DMS153 (cell line): ENCODE results near the gene PTPDC1.

ENCODE experiments used
- DNase-seq: peaks from one replicate; lab custom pipeline; 2025; lab: John Stamatoyannopoulos, UW

Gene PTPDC1

GRCh38 chr9:94084314-94084713, at the start of gene PTPDC1:
Gene PTPDC1, plus strand, starts transcription at chr9:94084464. Its CDS starts 67 bp downstream, at chr9:94084531.
- no peak for DNase-seq

GRCh38 chr9:94034511-94034910, 49.8 kb upstream of the PTPDC1 start:
- no peak for DNase-seq

GRCh38 chr9:94039786-94040185, 44.5 kb upstream of the PTPDC1 start:
- no peak for DNase-seq

- no peak for DNase-seq
Measured at GRCh38 chr9:94042516-94043360, 41.5 kb upstream of the PTPDC1 start.

GRCh38 chr9:94054716-94055115, 29.5 kb upstream of the PTPDC1 start:
- DNase-seq, result no peak

- DNase-seq, result no peak
Measured at GRCh38 chr9:94056442-94056974, 27.8 kb upstream of the PTPDC1 start.

GRCh38 chr9:94057918-94058317, 26.3 kb upstream of the PTPDC1 start:
- no peak for DNase-seq

GRCh38 chr9:94061864-94062263, 22.4 kb upstream of the PTPDC1 start:
- DNase-seq, result no peak

GRCh38 chr9:94065535-94065961, 18.7 kb upstream of the PTPDC1 start:
- DNase-seq, result peak; percentile 45

- DNase-seq, result no peak
Measured at GRCh38 chr9:94068257-94068656, 16.0 kb upstream of the PTPDC1 start.

- DNase-seq, result peak; percentile 39
Measured at GRCh38 chr9:94076557-94076956, 7.7 kb upstream of the PTPDC1 start.

- DNase-seq, result no peak
Measured at GRCh38 chr9:94078086-94078485, 6.2 kb upstream of the PTPDC1 start.

- no peak for DNase-seq
Measured at GRCh38 chr9:94079236-94079635, 5.0 kb upstream of the PTPDC1 start.

- DNase-seq, result no peak
Measured at GRCh38 chr9:94080249-94080648, 4.0 kb upstream of the PTPDC1 start.

- no peak for DNase-seq
Measured at GRCh38 chr9:94081435-94081834, 2.8 kb upstream of the PTPDC1 start.

- no peak for DNase-seq
Measured at GRCh38 chr9:94081864-94082463, 2.3 kb upstream of the PTPDC1 start.

- no peak for DNase-seq
Measured at GRCh38 chr9:94082553-94082952, 1.7 kb upstream of the PTPDC1 start.

- DNase-seq, result no peak
Measured at GRCh38 chr9:94082956-94083355, 1.3 kb upstream of the PTPDC1 start.

GRCh38 chr9:94083384-94083783, 880 bp upstream of the PTPDC1 start:
- peak; percentile 12 for DNase-seq

- no peak for DNase-seq
Measured at GRCh38 chr9:94085062-94085639, 887 bp downstream of the PTPDC1 start.

GRCh38 chr9:94086486-94087345, 2.5 kb downstream of the PTPDC1 start:
- DNase-seq, result no peak
